GM23338 (cell line): ENCODE measurements around the gene TTYH3. TPM values are rescaled to one million over a fixed set of nuclear protein-coding genes. Genes with fewer than 3 reads are reported as not detected.

Experiments used
- CREB1 ChIP-seq: fragments of 250-450 bp; sonication (Bioruptor Pico); IDR thresholded peaks from 2 replicates; pipeline ENCODE4 v1.5.0; 2020; ENCODE audit warnings: low read depth, mild to moderate bottlenecking, moderate library complexity
- EZH2 ChIP-seq: fragments of 200-600 bp; sonication (generic); IDR thresholded peaks from one replicate; pipeline ENCODE4 v1.8.0; 2017; ENCODE audit warnings: antibody characterized with exemption, mild to moderate bottlenecking, low read depth; ENCODE audit not compliant: unreplicated experiment
- NANOG ChIP-seq: IDR thresholded peaks from 2 replicates; pipeline ENCODE4 v1.6.1; 2016; ENCODE audit warnings: antibody characterized with exemption, borderline replicate concordance
- ZNF462 ChIP-seq: fragments of 250-450 bp; sonication (Bioruptor Pico); IDR thresholded peaks from 2 replicates; pipeline ENCODE4 v1.5.0; 2020; ENCODE audit warnings: mild to moderate bottlenecking, moderate library complexity
- polyA plus RNA-seq: library from polyadenylated mRNA; unstranded; fragments of >200 nt; fragmentation: Nextera tagmentation; extraction: Ambion mirVana; gene quantifications from 2 replicates; pipeline ENCODE4 v1.2.1, GENCODE V29; 2016
- total RNA-seq: library from RNA; depleted of rRNA; stranded (reverse); fragments of >200 nt; shearing (Covaris generic); gene quantifications from 2 replicates; pipeline ENCODE4 v1.2.3, GENCODE V29; 2014
- TF ChIP-seq, protein P1 (sequence below), 2 experiments: fragments of 200-600 bp in 1 of 2; sonication (generic) in 1 of 2; conservative IDR thresholded peaks; 2 replicates each; pipeline versions ENCODE4 v1.5.1 to v1.6.1; 2016 to 2017; ENCODE audit warnings: antibody characterized with exemption in 2 of 2, low read depth in 2 of 2, mild to moderate bottlenecking in 2 of 2, moderate library complexity in 1 of 2

Gene TTYH3
- total and polyA plus RNA-seq, 2 experiments from 2014 or later, result 59.6 to 126 TPM

DNA sequence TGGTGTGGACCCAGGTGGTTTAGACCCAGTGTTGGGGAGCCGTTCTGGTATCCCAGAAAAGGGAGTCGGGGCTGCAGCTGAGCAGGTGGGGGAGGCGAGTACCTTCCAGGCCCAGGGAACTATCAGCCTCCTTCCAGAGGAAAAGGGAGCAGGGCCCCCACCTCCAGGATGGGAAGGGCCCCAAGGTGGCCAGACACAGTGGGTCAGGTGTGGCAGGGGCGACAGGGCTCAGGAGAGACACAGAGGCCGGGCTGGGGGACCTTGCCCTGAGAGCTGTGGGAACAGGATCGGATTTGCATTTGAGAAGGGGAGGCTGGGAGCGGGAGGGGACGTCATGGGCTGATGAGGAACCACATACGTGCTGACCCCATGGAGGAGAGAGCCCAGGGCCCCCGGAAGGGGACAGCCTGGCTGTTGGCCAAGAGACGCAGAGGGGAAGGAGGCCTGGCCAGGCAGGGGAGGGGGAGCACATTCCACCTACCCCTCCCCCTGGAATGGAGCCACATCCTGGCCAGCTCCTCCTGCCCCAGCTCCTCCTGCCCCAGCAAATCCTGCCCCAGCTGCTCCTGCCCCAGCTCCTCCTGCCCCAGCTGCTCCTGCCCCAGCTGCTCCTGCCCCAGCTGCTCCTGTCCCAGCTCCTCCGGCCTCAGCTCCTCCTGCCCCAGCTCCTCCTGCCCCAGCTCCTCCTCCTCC lies 9.7 kb upstream of the TTYH3 start (continued):
- TF ChIP-seq ZNF462 (CRISPR knock-in tag) (no peak), EZH2 (no peak), CREB1 (CRISPR knock-in tag) (no peak), NANOG (no peak)
- TF ChIP-seq, protein P1, sequence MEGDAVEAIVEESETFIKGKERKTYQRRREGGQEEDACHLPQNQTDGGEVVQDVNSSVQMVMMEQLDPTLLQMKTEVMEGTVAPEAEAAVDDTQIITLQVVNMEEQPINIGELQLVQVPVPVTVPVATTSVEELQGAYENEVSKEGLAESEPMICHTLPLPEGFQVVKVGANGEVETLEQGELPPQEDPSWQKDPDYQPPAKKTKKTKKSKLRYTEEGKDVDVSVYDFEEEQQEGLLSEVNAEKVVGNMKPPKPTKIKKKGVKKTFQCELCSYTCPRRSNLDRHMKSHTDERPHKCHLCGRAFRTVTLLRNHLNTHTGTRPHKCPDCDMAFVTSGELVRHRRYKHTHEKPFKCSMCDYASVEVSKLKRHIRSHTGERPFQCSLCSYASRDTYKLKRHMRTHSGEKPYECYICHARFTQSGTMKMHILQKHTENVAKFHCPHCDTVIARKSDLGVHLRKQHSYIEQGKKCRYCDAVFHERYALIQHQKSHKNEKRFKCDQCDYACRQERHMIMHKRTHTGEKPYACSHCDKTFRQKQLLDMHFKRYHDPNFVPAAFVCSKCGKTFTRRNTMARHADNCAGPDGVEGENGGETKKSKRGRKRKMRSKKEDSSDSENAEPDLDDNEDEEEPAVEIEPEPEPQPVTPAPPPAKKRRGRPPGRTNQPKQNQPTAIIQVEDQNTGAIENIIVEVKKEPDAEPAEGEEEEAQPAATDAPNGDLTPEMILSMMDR (conservative IDR thresholded peaks at IDR 0.05; ENCODE audit: low read depth in 2 of 2), result no peak
